Adrenal gland (tissue), 5 donors: ENCODE results near the gene FAAP100.
A peak's percentile ranks its signal among the peaks of the same experiment; 100 is the strongest.

Experiments
- POLR2A ChIP-seq, 2 donors: fragments of 450-650 bp; IDR thresholded peaks; one replicate each; pipeline ENCODE4 v1.6.1; 2017; ENCODE audit warnings: antibody characterized with exemption in 2 of 2, mild to moderate bottlenecking in 2 of 2, moderate library complexity in 1 of 2
- TF ChIP-seq, protein P1 (sequence below), 6 experiments: fragments of 450-650 bp in 4 of 6; fragments of 200-600 bp in 2 of 6; sonication (generic) in 1 of 6; IDR thresholded peaks; 1 replicate in 5 of 6; 2 replicates in 1 of 6; pipeline versions ENCODE4 v1.5.1 to v1.8.0; 2016 to 2021; ENCODE audit warnings: antibody characterized with exemption in 6 of 6, mild to moderate bottlenecking in 2 of 6, moderate library complexity in 1 of 6
- donor health status: DM: no; HTN: no; CAD: no.

DNA sequence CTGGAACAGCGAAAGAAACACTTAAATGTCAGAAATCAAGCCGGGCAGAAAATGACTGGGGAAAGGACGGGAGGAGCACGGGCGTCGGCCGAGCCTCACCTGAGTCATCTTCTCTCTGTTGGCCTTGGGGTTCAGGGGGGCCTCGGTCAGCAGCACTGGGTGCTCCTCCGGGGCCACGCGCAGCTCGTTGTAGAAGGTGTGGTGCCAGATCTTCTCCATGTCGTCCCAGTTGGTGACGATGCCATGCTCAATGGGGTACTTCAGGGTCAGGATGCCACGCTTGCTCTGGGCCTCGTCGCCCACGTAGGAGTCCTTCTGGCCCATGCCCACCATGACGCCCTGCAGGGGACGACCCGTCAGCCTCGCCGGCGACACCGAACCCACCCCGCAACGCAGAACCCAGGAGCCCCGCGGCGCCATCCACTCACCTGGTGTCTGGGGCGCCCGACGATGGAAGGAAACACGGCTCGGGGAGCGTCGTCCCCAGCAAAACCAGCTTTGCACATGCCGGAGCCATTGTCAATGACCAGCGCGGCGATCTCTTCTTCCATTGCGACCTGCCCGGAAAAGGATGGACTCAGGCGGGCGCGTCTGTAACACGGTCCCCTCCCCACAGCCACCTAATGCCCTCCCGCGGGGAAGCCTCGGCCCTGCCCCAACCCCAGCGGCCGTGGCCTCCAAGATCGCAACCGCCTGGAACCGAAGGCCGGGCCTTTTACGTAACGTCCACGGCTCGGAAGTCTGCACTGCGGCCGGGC is 40.2 kb downstream of the FAAP100 start:
- TF ChIP-seq, protein P1, sequence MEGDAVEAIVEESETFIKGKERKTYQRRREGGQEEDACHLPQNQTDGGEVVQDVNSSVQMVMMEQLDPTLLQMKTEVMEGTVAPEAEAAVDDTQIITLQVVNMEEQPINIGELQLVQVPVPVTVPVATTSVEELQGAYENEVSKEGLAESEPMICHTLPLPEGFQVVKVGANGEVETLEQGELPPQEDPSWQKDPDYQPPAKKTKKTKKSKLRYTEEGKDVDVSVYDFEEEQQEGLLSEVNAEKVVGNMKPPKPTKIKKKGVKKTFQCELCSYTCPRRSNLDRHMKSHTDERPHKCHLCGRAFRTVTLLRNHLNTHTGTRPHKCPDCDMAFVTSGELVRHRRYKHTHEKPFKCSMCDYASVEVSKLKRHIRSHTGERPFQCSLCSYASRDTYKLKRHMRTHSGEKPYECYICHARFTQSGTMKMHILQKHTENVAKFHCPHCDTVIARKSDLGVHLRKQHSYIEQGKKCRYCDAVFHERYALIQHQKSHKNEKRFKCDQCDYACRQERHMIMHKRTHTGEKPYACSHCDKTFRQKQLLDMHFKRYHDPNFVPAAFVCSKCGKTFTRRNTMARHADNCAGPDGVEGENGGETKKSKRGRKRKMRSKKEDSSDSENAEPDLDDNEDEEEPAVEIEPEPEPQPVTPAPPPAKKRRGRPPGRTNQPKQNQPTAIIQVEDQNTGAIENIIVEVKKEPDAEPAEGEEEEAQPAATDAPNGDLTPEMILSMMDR (IDR thresholded peaks at IDR 0.05), result no peak
- TF ChIP-seq POLR2A (IDR thresholded peaks at IDR 0.05), result peak in 1 of 2 donors; percentile 6
